ENCODE measurements around the gene PPP1R15A.
"Not testable (repeated sequence)": the region's sequence is repeated elsewhere in the genome, so short reads cannot be mapped to it uniquely, and the experiment has no call there.

Gene PPP1R15A

DNA sequence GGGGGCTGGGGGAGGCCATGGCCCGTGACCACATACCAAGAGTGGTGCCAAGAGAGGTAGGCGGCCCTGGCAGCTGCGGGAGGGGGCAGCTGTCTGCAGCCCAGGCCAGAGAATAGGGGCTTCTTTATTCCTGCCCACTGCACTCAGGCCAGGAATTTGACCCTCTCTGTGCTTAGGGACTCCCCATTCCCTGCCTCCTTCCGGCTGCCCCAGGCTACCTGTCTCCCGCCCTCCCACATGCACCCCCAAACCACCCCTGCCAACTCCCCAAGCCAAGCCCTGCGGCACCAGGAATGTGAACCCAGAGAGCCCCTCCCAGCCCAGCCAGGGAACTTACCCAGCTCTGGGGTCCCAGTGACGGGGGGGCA is 4.5 kb upstream of the PPP1R15A start:
- Histone ChIP-seq H3K36me3 (replicated peaks) (peaks cover 7% of the 10 kb centered on the region), H3K4me3 (ENCODE audit: low read depth, low read length) (peak overlapping the region; percentile 60), H3K27ac (peak overlapping the region; percentile 48), H3K27me3 (replicated peaks) (no peaks in the 10 kb centered on the region)
- DNase-seq = no peak
- TF ChIP-seq, protein P1, sequence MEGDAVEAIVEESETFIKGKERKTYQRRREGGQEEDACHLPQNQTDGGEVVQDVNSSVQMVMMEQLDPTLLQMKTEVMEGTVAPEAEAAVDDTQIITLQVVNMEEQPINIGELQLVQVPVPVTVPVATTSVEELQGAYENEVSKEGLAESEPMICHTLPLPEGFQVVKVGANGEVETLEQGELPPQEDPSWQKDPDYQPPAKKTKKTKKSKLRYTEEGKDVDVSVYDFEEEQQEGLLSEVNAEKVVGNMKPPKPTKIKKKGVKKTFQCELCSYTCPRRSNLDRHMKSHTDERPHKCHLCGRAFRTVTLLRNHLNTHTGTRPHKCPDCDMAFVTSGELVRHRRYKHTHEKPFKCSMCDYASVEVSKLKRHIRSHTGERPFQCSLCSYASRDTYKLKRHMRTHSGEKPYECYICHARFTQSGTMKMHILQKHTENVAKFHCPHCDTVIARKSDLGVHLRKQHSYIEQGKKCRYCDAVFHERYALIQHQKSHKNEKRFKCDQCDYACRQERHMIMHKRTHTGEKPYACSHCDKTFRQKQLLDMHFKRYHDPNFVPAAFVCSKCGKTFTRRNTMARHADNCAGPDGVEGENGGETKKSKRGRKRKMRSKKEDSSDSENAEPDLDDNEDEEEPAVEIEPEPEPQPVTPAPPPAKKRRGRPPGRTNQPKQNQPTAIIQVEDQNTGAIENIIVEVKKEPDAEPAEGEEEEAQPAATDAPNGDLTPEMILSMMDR (IDR thresholded peaks at IDR 0.05; ENCODE audit: low read depth, low read length, missing control alignments) = no peak
- in situ Hi-C loops (cut with HindIII; ENCODE audit: low pct_ligation_motif_present, low sequenced_read_pairs) = no loop called here

DNA sequence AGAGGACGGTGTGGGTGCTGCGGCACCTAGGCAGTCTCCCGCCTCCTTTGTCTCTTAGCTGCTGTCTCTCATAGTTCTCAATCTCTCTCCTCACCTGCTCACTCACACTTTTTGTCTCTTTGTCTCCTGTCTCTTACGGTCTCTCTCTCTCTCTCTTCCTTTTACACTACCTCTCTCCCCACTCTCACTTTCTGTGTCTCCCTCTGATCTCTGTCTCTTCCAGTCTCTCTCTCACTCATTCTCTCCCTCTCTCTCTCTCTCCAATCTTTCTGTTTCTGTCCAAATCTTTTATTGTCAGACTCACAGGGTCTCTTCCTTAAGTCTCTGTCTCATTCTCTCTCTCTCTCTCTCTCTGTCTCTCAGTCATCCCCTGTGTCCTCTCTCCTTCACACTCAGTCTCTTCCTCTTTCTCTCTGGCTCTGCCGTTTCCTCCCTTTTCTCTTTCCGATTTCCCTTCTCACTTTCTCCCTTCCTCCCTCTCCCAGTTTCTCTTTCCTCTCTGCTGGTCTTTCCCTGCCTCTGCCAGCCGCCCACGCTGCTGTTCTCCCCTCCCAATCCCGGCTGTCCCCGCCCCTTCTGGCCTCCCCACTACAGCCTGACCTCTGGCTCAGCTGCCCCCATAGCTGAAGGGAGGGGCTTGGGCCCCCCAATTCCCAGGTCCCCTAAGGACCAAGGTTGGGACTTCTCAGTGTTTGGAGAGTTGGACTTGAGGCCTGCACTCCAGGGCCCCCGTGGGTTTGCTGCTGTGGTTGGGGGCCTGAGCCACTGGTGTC is 3.9 kb upstream of the PPP1R15A start, which contains the start of gene PLEKHA4:
PLEKHA4 (minus strand) TSS at position 504 of the 773 bp plus-strand sequence. CDS start 997 bp downstream, outside the sequence.
- Histone ChIP-seq H3K36me3 (replicated peaks) (peaks cover 10% of the 10 kb centered on the region), H3K27ac (peak within 1 kb of the TSS; percentile 48), H3K4me3 (ENCODE audit: low read depth, low read length) (peak within 1 kb of the TSS; percentile 60), H3K27me3 (replicated peaks) (no peaks in the 10 kb centered on the region)
- in situ Hi-C loops (cut with HindIII; ENCODE audit: low pct_ligation_motif_present, low sequenced_read_pairs) = no loop called here
- DNase-seq = no peak
- TF ChIP-seq, protein P1 (IDR thresholded peaks at IDR 0.05; ENCODE audit: low read depth, low read length, missing control alignments) = no peak

DNA sequence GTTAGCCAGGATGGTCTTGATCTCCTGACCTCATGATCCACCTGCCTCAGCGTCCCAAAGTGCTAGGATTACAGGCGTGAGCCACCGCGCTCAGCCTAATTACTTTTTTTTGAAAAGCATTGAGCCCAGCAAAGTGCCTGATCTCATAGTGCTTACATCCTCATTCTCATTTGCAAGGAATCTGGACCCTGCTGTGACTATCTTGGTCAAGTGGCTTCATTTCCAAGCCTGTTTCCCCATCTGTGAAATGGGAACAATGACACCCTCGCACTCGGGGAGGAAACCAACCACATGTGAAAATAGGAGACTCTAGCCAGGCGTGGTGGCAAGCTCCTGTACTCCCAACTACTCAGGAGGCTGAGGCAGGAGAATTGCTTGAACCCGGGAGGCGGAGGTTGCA is 2.2 kb upstream of the PPP1R15A start:
- Histone ChIP-seq H3K4me3 (ENCODE audit: low read depth, low read length) (no peak overlapping the region), H3K27me3 (replicated peaks) (no peaks in the 10 kb centered on the region), H3K36me3 (replicated peaks) (peaks cover 25% of the 10 kb centered on the region), H3K27ac (no peak overlapping the region)
- in situ Hi-C loops (cut with HindIII; ENCODE audit: low pct_ligation_motif_present, low sequenced_read_pairs) = no loop called here
- TF ChIP-seq, protein P1 (IDR thresholded peaks at IDR 0.05; ENCODE audit: low read depth, low read length, missing control alignments) = no peak
- DNase-seq = no peak

GRCh38 chr19:48871471-48872181 is 595 bp upstream of the PPP1R15A start:
- peak overlapping the region; percentile 15 for H3K27ac ChIP-seq
- H3K4me3 ChIP-seq (ENCODE audit: low read depth, low read length) = peak overlapping the region; percentile 30
- H3K27me3 ChIP-seq (replicated peaks); in situ Hi-C loops (cut with HindIII; ENCODE audit: low pct_ligation_motif_present, low sequenced_read_pairs); DNase-seq: not testable (repeated sequence)
- H3K36me3 ChIP-seq (replicated peaks) = peaks cover 38% of the 10 kb centered on the region

GRCh38 chr19:48872884-48873475 is 759 bp downstream of the PPP1R15A start:
- DNase-seq = peak; percentile 96
- H3K27me3 ChIP-seq (replicated peaks) = no peaks in the 10 kb centered on the region
- TF ChIP-seq, protein P1 (IDR thresholded peaks at IDR 0.05; ENCODE audit: low read depth, low read length, missing control alignments) = no peak
- in situ Hi-C loops (cut with HindIII; ENCODE audit: low pct_ligation_motif_present, low sequenced_read_pairs) = no loop called here
- peaks cover 51% of the 10 kb centered on the region for H3K36me3 ChIP-seq (replicated peaks)
- H3K27ac ChIP-seq = peak overlapping the region; percentile 100
- peak overlapping the region; percentile 100 for H3K4me3 ChIP-seq (ENCODE audit: low read depth, low read length)
